ENCODE results near the gene CDC5L.
A peak's percentile ranks its signal among the peaks of the same experiment; 100 is the strongest.

The CDC5L gene

DNA sequence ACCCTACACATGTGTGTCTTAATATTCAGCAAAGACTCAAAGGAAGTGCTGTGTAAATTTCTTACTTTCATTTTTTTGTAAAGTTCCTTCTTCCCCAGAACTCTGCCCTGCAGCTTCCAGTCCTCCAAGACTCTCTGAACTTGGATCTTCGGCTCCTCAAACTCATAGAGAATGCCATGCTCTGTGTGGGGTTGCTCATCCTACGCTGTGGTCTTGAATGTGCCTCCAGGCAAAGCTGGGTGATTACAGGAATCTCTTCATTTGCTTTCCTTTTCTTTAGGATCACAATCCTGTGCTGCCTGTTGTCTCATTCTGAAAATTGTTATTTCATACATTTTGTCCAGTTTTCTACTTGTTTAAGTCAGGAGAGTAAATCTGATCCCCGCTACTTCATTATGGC, 14.5 kb upstream of the CDC5L start:
- no peak overlapping the region for H3K4me3 ChIP-seq (ENCODE audit: low read depth, low read length)

DNA sequence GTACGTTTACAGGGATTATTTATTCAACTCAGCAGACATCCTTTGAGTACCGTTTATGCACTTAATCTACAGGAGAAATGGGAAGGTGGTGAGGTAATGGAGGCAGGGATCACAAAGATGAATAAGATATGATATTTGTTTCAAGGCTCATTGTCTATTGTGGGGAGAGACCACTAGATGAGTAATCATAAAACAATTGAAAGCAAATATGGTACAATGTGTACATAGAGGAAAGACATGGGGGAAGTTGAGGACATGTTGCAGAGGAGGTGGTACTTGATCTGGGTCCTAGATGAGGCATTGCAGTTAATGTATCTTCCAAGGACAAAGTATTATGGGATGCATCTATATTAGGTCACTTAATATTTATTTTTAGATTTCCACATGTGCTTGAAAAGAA, 13.7 kb upstream of the CDC5L start:
- no peak overlapping the region for H3K4me3 ChIP-seq (ENCODE audit: low read depth, low read length)

DNA sequence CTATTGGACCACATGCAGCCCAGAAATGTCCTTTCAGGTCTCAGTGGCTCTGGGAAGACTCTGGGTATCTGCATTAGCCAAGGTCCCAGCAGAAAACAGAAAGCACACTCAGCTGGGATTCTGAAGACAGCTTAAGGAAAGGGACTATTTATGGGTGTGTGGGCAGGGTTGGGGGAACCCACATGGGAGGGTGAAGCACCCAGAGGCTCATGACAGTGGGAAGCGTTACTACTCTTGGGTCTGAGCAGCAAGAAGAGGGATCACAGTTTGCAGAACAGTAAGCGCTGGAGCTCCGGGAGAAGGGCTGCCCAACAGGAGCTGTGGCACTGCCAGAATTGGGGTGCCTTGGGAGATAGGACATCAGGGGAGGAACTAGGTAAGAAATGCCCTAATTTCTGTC, 12.4 kb upstream of the CDC5L start:
- no peak overlapping the region for H3K4me3 ChIP-seq (ENCODE audit: low read depth, low read length)

DNA sequence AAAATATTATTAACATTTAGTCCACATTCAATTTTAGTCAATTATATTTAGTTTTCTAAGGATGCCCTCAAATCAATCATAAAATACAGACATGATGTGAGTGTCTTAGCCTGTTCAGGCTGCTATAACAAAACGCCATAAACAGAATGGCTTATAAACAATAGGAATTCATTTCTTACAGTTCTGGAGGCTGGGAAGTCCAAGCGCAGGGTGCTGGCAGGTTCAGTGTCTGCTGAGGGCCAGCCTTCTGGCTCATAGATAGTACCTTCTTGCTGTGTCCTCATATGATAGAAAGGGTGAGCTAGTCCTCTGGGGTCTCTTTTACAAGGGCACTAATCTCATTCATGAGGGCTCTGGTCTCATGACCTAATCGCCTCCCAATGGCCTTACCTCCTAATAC, 10.0 kb upstream of the CDC5L start:
- H3K4me3 ChIP-seq (ENCODE audit: low read depth, low read length) = no peak overlapping the region

DNA sequence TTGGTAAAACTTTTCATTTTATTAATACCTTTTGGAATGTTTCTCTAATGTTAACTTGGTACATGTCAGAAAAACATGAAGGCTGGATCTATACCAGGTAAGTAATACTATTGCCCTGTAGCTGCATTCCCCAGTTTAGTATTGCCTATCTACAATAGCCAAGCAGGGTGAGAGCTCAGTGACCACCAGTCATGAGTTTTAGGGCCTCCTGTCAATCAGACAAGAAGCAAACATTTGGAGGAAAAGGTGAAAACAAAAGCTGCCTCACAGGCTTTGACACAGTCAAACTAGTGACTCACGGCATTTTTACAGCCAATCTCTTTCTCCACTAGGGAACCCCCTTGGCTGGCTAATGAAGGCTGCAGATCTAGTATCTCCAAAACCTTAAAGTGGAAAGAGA, 9.5 kb upstream of the CDC5L start:
- no peak overlapping the region for H3K4me3 ChIP-seq (ENCODE audit: low read depth, low read length)

DNA sequence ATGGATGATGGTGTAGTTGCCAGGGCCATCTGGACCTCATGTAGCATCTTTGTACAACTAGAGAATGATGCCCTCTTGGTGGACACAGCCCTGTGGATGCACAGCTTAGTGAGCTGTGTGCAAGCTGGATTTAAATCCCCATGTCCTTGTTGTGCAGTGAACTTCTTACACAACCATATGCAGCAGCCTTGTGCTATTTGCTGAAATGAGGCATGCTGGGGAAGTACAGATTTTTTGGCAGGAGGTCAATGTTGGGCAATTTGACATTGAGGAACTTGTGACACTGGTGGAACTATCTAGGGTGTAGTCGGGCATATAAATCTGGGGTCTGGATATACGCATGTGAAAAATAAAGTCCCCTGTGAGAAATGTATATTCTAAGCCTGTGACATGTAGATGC, 5.8 kb upstream of the CDC5L start:
- H3K4me3 ChIP-seq (ENCODE audit: low read depth, low read length) = no peak overlapping the region

DNA sequence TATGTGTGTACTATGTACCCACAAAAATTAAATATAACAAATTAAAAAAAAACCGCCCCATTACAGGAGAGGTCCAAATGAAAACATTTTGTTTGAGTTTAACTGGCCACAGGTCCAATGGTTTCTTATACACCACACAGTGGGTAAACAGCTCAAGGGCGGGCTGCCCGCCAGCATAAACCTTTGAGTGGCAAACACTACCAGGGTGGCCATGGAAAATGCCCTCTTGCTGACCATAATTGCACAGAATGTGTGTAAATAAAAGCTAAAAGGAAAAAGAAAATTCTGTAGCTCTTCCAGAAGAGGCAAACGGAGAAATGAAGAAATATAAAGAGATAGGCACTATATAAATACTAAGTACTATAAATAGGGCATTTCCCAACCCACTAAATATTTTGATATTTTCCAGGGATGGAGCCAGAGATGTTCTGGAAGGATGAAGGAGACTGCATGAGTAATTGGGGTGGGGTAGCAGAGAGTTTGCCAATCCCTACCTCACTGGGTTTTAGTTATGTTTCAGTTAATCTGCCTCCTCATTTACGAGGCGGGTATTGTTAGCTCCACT, 1.1 kb upstream of the CDC5L start:
- H3K4me3 ChIP-seq (ENCODE audit: low read depth, low read length) = peak overlapping the region; percentile 86

DNA sequence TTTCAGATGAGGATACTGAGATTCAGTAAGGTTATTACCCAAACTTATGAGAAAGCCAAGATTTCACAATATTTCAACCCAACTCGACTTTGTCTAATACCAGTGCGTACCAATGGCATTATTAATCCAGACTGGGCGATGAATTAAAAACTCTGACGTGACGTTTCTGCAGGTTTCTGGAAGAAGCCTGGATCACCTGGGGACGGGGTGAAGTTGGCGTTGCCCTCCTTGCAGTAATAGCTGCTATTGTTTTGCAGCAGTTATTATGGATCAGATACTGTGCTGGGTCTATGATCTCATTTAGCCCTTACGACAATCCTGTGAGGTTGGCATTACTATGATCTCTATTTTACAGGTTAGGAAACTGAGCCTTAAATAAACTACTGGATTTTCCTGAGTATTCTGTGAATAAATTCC, 569 bp upstream of the CDC5L start:
- H3K4me3 ChIP-seq (ENCODE audit: low read depth, low read length) = peak overlapping the region; percentile 86

DNA sequence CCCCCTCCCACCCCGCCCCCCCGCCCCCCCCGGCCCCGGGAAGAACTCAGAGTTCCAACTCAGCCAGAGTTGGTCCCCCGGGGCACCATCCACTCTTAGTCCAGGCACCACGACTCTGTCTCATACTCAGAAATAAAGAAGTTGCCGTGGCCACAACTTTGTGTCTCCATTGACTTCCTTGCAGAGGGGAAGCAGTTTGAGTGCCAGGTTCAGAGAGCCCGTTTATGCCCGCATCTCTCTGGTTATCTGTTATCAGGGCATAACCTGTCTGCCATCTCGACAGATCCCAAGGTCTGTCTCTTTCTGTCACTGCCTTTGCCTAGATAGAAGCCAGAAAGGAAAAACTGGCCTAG, 605 bp downstream of the CDC5L start:
- H3K4me3 ChIP-seq (ENCODE audit: low read depth, low read length) = peak overlapping the region; percentile 86

DNA sequence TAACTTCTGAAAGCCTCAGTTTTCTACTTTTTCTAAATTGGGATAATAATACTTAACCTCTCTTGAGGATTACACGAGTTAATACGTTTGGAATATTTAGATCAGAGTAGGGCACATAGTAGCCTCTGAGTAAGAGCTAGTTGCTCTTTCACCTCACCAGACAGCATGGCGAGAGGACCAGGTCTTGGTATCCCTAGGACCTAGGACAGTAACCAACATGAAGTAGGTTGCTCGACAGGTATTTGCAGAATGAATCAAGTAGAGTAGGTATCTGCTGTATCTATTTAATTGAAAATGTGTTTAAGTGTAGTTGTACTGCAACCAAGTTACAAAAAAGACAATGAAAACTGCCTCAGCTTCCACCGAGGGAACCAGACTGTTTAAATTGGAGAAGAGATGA, 1.4 kb downstream of the CDC5L start:
- no peak overlapping the region for H3K4me3 ChIP-seq (ENCODE audit: low read depth, low read length)

DNA sequence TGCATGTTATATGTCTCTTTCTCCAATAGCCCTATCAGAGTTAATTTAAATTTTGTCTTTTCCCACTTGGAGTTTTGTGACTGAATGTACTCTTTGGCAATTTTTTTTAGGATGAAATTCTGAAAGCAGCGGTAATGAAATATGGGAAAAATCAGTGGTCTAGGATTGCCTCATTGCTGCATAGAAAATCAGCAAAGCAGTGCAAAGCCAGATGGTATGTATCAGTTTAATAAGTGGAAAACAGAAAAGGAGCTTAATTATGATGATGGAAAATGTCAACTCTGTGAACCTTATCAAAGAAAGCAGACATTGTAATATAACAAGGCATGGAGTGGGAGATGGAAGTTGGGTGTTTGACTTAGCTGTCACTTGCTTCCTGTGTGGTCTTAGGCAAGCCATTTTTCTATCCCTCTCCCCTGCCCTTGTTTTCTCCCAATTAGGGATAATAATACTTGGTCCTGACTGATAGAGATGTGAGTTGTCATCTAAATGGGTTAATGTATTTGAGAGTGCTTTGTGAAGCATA, 2.7 kb downstream of the CDC5L start:
- no peak overlapping the region for H3K4me3 ChIP-seq (ENCODE audit: low read depth, low read length)

DNA sequence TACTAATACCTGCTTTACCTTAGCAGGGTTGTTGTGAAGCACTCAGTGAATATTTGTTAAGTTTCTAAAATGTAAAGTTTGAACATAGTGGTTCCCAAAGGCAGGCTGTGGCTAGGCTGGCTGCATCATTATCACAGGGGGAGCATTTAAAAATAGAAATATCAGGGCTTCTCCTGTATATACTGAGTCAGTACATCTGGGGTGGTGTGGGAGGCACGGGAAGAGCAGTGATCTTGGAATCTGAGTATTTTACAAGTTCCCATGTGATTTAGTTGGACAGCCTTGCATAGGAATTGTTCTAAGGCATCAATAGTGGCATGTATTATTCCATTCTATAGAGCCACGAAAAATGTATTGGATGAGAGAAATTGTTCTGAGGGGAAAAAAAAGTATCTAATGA, 8.0 kb downstream of the CDC5L start:
- H3K4me3 ChIP-seq (ENCODE audit: low read depth, low read length) = no peak overlapping the region

DNA sequence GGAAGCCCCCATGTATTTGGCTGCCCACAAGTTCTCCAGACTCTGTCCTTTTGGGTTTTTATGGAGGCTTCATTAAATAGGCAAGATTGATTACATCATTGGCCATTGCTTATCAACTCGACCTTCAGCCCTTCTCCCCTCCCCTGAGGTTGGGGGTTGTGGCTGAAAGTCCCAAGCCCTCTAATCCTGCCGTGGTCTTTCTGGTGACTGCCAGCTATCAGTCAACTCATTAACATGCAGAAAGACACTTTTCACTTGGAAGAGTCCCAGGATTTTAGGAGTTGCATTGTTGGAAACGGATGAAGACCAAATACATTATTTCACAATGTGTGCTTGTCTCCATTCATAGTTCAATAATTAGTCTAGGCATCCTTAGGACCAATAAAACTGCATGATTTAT, 9.5 kb downstream of the CDC5L start:
- H3K4me3 ChIP-seq (ENCODE audit: low read depth, low read length) = no peak overlapping the region

DNA sequence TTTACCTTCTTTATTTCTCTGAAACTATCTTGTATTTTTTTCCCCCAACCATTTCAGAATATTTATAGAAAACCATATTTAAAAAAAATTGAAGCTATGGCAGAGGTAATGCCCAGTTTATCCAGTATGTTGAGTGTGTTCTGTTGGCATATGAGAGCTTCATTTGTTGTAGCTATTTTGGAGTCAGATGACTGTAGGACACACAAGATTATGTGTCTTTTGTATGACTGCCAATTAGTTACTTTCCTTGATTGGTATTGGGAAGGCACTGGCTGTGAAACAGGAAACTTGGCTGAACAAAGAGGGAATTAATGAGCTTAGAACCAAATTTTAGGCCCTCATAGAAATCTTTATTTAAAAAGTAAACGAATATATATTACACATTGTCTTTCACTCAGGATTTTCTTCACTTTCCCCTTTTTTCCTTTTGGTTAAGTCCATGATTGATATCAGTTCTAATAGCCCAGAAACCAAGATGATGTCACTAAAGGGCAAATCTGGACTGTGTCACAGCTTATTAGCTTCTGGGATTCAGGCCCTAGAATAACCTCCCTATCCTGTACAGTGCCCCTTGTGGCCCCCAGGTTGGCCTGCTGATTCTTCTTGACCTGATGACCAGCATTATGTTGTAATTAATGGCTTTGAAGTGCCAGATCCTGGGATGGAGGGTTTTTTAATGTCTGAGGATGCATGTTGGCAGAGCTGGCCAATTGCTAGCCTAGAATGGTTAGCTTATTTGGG, 10.1 kb downstream of the CDC5L start:
- no peak overlapping the region for H3K4me3 ChIP-seq (ENCODE audit: low read depth, low read length)

DNA sequence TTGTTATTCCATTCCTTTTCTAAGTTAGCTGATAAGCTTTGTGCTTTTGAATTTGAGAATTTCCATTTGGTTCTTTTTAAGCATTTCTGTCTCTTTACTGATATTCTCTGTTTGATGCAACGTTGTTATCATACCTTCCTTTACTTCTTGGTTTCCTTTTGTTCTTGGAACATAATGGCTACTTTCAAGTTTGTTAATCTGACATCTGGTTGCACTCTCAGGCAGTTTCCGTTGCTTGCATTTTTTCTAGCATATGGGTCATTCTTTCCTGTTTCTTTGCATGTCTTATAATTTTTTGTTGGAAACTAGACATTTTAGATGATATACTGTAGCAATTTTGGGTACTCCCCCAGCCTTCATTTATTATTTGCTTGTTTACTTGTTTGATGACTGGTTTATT, 12.5 kb downstream of the CDC5L start:
- no peak overlapping the region for H3K4me3 ChIP-seq (ENCODE audit: low read depth, low read length)

DNA sequence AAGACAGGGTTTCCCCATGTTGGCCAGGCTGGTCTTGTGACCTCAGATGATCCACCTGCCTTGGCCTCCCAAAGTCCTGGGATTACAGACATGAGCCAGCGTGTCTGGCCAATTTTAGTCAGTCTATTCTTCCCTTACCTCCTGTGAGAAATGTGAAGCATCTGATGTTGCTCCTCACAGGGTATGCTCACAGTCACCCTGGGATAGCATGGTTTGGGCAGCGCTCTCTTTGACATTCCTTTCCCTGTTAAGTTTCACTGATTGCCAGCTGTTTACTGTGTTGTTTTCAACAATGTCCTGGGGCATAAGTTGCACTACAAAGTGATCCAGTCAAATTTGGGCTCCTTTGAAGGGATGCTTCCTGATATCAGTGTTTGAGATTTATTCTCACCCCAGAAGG, 13.1 kb downstream of the CDC5L start:
- H3K4me3 ChIP-seq (ENCODE audit: low read depth, low read length) = no peak overlapping the region

DNA sequence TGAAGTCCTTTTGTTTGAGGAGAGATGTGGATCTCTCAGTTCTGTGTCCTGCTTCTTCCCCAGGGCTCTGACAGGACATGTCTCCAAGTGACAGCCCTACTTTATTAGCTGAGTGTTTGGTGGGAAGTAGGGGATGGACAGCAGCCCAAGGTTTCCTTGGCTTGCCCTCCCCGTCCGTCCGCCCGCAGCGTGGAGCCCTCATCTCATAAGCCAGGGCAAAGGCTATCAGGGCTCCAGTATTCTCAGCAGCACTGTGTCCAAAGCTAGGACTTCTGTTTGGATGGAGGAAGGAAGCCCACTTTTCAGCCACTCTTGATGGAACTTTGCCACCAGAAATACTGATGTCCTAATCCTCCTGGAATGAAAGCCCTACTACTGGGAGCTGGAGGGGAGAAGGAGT, 13.6 kb downstream of the CDC5L start:
- H3K4me3 ChIP-seq (ENCODE audit: low read depth, low read length) = no peak overlapping the region

DNA sequence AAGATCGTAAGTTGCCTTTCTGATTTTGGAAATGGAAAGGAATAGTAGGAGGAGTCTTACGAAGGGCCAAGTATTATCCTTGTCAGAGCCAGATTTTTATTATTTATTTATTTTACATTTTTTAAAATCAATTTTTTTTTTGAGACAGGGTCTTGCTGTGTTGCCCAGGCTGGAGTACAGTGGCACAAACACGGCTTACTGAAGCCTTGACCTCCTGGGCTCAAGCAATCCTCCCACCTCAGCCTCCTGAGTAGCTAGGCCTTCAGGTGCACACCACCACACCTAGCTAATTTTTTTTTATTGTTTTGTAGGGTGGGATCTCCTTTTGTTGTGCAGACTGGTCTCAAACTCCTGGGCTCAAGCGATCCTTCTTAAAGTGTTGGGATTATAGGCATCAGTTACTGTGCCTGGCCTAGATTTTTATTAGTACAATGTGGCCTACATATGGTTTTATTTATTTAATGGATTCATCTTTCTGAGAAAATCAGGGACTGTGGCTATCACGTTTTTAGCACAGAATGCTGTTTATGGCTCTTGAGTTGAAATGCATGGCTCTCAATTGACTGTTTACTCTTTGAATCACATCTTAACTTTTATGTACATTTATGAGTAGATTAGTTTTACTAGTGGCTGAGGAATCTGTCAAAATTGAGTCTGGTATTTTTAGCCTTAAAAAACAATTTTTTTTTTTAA, 16.7 kb downstream of the CDC5L start:
- H3K4me3 ChIP-seq (ENCODE audit: low read depth, low read length) = no peak overlapping the region

DNA sequence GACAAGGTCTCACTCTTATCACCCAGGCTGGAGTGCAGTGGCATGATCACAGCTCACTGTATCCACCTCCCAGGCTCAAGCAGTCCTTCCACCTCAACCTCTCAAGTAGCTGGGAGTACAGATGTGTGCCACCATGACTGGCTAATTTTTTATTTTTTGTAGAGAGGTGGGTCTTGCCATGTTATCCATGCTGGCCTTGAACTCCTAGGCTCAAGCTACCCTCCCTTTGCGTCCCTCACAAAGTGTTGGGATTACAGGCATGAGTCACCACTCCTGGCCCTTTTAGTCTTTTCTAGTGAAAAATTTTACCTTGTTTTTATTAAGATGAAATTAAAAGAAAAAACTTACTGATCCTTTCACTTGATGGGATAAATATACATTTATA, 17.2 kb downstream of the CDC5L start:
- H3K4me3 ChIP-seq (ENCODE audit: low read depth, low read length) = no peak overlapping the region

DNA sequence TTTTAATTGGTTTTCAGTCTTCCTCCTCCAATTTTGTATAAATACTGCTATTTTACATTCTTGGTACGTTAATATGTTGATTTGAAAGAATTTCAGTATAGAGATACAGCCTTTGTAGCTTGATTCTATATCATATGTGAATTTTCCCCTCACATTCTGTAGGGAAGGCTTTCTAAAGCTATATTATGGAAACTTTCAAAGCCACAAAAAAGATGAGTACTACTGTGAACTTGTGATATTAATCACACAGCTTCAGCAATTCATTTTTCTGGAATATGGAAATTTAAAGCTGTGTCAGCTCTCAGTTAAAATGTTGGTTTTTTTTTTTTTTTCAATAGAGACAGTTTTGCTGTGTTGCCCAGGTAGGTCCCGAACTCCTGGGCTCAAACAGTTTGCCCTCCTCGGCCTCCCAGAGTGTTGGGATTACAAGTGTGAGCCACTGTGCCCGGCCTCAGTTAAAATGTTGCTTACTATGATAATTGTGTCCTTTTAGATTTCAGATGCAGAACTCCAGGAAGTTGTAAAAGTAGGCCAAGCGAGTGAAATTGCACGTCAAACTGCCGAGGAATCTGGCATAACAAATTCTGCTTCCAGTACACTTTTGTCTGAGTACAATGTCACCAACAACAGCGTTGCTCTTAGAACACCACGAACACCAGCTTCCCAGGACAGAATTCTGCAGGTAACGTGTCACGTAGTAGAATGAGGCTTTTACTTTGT, 20.6 kb downstream of the CDC5L start:
- no peak overlapping the region for H3K4me3 ChIP-seq (ENCODE audit: low read depth, low read length)

DNA sequence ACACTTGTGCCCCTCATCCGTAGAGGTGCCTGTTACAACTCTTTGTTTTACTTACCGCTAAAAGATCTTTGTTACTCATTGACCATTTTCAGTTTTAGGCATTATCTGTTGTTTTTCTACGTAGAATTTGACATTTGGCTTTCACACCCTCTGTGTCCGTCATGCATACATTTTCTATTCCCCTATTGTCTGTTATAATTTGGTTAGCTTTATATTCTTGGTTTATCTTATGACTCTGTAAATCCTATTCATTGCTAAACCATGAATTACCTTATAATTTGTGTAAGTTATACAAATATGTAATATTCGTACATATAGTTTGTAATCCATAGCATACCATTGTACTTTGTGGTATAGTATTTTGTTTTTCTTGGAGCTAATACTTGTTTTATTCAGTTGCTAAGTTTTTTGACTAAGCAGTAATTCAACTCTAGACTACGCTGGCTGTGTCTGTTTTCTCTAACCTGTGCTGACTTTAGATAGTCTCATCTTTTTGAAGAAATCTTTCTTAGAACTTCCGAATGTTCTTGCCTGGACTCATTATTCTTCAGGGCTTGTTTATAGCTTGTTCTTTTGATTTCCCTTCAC, 21.8 kb downstream of the CDC5L start:
- H3K4me3 ChIP-seq (ENCODE audit: low read depth, low read length) = no peak overlapping the region
